Esophagus squamous epithelium (tissue), 4 donors: ENCODE data around the gene FKBP10.

Experiments
- CTCF ChIP-seq, 6 experiments: fragments of 450-650 bp in 4 of 6; fragments of 200-600 bp in 2 of 6; sonication (generic) in 2 of 6; IDR thresholded peaks; one replicate each; pipeline ENCODE4 v1.5.1; 2016 to 2019; ENCODE audit warnings: antibody characterized with exemption in 6 of 6, mild to moderate bottlenecking in 4 of 6, moderate library complexity in 4 of 6
- POLR2A ChIP-seq, 4 donors: fragments of 450-650 bp; IDR thresholded peaks; one replicate each; pipeline ENCODE4 v1.6.1; 2017; ENCODE audit warnings: antibody characterized with exemption in 4 of 4, mild to moderate bottlenecking in 4 of 4, moderate library complexity in 3 of 4

DNA sequence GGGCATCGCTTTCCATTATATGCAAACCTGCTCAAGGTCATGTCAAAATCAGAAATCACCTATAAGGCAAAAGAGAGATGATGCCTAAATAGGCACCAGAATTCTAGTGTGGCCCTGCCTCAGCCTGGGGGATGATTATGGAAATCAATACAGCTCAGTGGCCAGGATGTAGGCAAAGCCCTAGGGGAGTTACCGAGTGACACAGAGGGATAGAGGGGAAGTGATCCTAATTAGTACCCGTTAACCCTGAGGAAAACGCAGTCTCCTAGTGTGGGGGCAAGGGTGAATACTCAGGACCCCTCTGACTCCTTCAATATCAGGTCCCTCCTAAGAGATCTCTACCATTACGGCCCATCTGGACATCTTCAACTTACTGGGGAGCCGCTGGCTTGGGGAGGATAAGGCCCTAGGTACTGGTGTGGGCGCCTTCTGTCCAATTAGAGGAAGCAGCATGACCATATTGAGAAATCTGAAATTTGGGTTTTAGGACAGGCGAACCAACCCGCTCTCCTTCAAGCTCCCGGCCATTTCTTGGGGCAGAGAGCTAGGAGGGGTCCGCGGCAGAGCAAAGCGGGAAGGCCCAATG lies 22.5 kb downstream of the FKBP10 start:
- TF ChIP-seq CTCF (IDR thresholded peaks at IDR 0.05), result no peak
- TF ChIP-seq POLR2A (IDR thresholded peaks at IDR 0.05), result no peak
